CD14-positive monocyte (primary cell): ENCODE results near the gene RHOBTB3. TPM values are rescaled to one million over a fixed set of nuclear protein-coding genes. Genes with fewer than 3 reads are reported as not detected.

ENCODE experiments used
- DNase-seq, 3 donors: peaks; one replicate each; pipeline ENCODE4 v3.0.0-alpha.2; 2011 to 2022
- H2AFZ ChIP-seq: 2 replicates; pipeline ENCODE4 v1.6.0; 2012; ENCODE audit warnings: mild to moderate bottlenecking, low read depth, low read length, inconsistent platforms; ENCODE audit not compliant: insufficient read depth, poor library complexity, severe bottlenecking
- H3K27ac ChIP-seq, 2 donors: 1 replicate in 1 of 2; 2 replicates in 1 of 2; pipeline ENCODE4 v1.5.1; 2012 to 2013; ENCODE audit warnings: low read length in 2 of 2, control low read depth in 1 of 2, inconsistent platforms in 1 of 2, low read depth in 1 of 2, mild to moderate bottlenecking in 1 of 2
- H3K27me3 ChIP-seq, 2 donors: one replicate each; pipeline versions ENCODE4 v1.6.0 to v1.6.1; 2011 to 2013; ENCODE audit warnings: low read length in 2 of 2; ENCODE audit not compliant: control insufficient read depth in 2 of 2, insufficient read depth in 2 of 2
- H3K36me3 ChIP-seq, 2 donors: replicated peaks in 1 of 2; 1 replicate in 1 of 2; 2 replicates in 1 of 2; pipeline versions ENCODE4 v1.5.1 to v1.6.1; 2012 to 2013; ENCODE audit warnings: low read length in 2 of 2, control low read depth in 1 of 2, inconsistent platforms in 1 of 2, mild to moderate bottlenecking in 1 of 2; ENCODE audit not compliant: insufficient read depth in 2 of 2, control insufficient read depth in 1 of 2
- H3K4me1 ChIP-seq, 2 donors: 1 replicate in 1 of 2; 2 replicates in 1 of 2; pipeline versions ENCODE4 v1.5.1 to v1.6.1; 2012 to 2013; ENCODE audit warnings: low read length in 2 of 2, control low read depth in 1 of 2, inconsistent platforms in 1 of 2, mild to moderate bottlenecking in 1 of 2, moderate library complexity in 1 of 2; ENCODE audit not compliant: insufficient read depth in 2 of 2, control insufficient read depth in 1 of 2
- H3K4me2 ChIP-seq: replicated peaks from 2 replicates; pipeline ENCODE3; 2012; ENCODE audit warnings: low read length, moderate library complexity, mild to moderate bottlenecking; ENCODE audit not compliant: poor library complexity, severe bottlenecking; ENCODE audit errors: extremely low read depth
- H3K4me3 ChIP-seq, 3 experiments: fragments of 200-600 bp in 1 of 3; sonication (generic) in 1 of 3; replicated peaks in 1 of 3; 1 replicate in 2 of 3; 2 replicates in 1 of 3; pipeline ENCODE4 v1.5.1; 2011 to 2013; ENCODE audit warnings: low read length in 3 of 3, mild to moderate bottlenecking in 3 of 3, control low read depth in 2 of 3, low read depth in 2 of 3, inconsistent platforms in 1 of 3, moderate library complexity in 1 of 3
- H3K79me2 ChIP-seq: 2 replicates; pipeline ENCODE4 v1.6.0; 2012; ENCODE audit warnings: mild to moderate bottlenecking, control low read depth, inconsistent platforms, low read length, moderate library complexity; ENCODE audit not compliant: insufficient read depth
- H3K9ac ChIP-seq: 2 replicates; pipeline ENCODE4 v1.6.0; 2017; ENCODE audit warnings: low read length, mild to moderate bottlenecking; ENCODE audit not compliant: insufficient read depth, poor library complexity, severe bottlenecking
- H3K9me3 ChIP-seq, 2 donors: replicated peaks in 1 of 2; 1 replicate in 1 of 2; 2 replicates in 1 of 2; pipeline versions ENCODE4 v1.5.1 to v1.6.1; 2012 to 2013; ENCODE audit warnings: low read length in 2 of 2, control low read depth in 1 of 2; ENCODE audit not compliant: control insufficient read depth in 1 of 2, insufficient read depth in 1 of 2
- H4K20me1 ChIP-seq: 2 replicates; pipeline ENCODE4 v1.6.0; 2012; ENCODE audit warnings: mild to moderate bottlenecking, low read length, control low read depth, moderate library complexity; ENCODE audit not compliant: insufficient read depth
- H3K27ac Mint-ChIP-seq, 7 donors: one replicate each; pipeline ENCODE4 v1.8.0; 2020; ENCODE audit warnings: mild to moderate bottlenecking in 7 of 7, mixed read lengths in 7 of 7, moderate library complexity in 6 of 7, inconsistent platforms in 2 of 7
- H3K27me3 Mint-ChIP-seq, 3 donors: one replicate each; pipeline ENCODE4 v1.8.0; 2021 to 2022; ENCODE audit warnings: low read depth in 3 of 3, mild to moderate bottlenecking in 3 of 3, mixed read lengths in 3 of 3, moderate library complexity in 3 of 3, inconsistent platforms in 1 of 3
- H3K36me3 Mint-ChIP-seq, 2 donors: one replicate each; pipeline ENCODE4 v1.8.0; 2020; ENCODE audit warnings: mixed read lengths in 2 of 2, inconsistent platforms in 1 of 2, mild to moderate bottlenecking in 1 of 2
- H3K4me1 Mint-ChIP-seq: one replicate; pipeline ENCODE4 v1.8.0; 2020; ENCODE audit warnings: mild to moderate bottlenecking, mixed read lengths
- H3K4me3 Mint-ChIP-seq, 2 donors: one replicate each; pipeline ENCODE4 v1.8.0; 2020; ENCODE audit warnings: mild to moderate bottlenecking in 2 of 2, mixed read lengths in 2 of 2, moderate library complexity in 1 of 2
- H3K9me3 Mint-ChIP-seq, 7 donors: one replicate each; pipeline ENCODE4 v1.8.0; 2020 to 2022; ENCODE audit warnings: mixed read lengths in 7 of 7, mild to moderate bottlenecking in 6 of 7, moderate library complexity in 6 of 7, inconsistent platforms in 2 of 7
- WGBS: methylation state at CpG from one replicate; pipeline ENCODE4 v1.1.5; 2013; ENCODE audit warnings: missing lambda C conversion rate; ENCODE audit not compliant: insufficient coverage; 5-methylcytosine and 5-hydroxymethylcytosine counted together
- intact Hi-C, 2 donors: fragments of 100-400 bp; cut with micrococcal nuclease; formaldehyde crosslinking; loops; one replicate each; pipeline versions ENCODE4 v1.15.0 to v1.15.1; 2023
- polyA plus RNA-seq, 3 donors: library from polyadenylated mRNA; depleted of rRNA in 1 of 3; unstranded in 2 of 3; stranded (reverse) in 1 of 3; fragments of 300-500 nt in 2 of 3; fragments of >200 nt in 1 of 3; fragmentation: Illumina TruSeq in 2 of 3; gene quantifications; 1 replicate in 2 of 3; 2 replicates in 1 of 3; pipeline ENCODE4 v1.2.3, GENCODE V29; 2012 to 2021
- TF ChIP-seq, protein P1 (sequence below): fragments of 200-600 bp; IDR thresholded peaks from one replicate; pipeline ENCODE4 v1.8.0; 2022; ENCODE audit warnings: antibody characterized with exemption, mild to moderate bottlenecking

Gene RHOBTB3
- polyA plus RNA-seq, 3 donors, result 0.41 to 1.5 (median 0.63) TPM

DNA sequence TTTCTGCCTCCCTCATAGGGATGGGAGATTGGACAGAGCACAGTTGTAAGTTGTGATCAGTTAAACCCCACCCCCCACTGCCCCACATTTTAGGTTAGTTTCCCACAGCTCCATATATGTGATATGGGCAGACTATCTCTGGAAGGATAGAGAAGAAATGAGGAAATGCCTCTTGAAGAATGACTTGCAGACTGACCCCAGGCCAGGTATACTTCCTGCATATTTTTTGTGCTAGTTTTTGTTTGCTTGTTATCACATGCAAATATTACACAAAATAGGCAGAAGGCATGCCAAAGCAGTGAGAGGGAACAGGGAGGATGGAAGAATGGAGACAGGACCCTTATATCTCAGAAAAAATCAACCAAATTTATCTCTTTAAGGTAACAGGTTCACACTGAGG lies 101.5 kb downstream of the RHOBTB3 start:
- Histone ChIP-seq H3K9ac (no peak overlapping the region), H3K4me2 (no peak overlapping the region), H3K36me3 (no peaks in the 10 kb centered on the region), H3K27ac (peak overlapping the region in 1 of 2 donors; percentile 89), H3K79me2 (peaks cover 8% of the 10 kb centered on the region), H3K27me3 (no peaks in the 10 kb centered on the region), H2AFZ (no peak overlapping the region), H4K20me1 (no peaks in the 10 kb centered on the region), H3K9me3 (no peaks in the 10 kb centered on the region), H3K4me3 (no peak overlapping the region), H3K4me1 (peaks cover 54 to 56% of the 10 kb centered on the region in 2 donors)
- Mint-ChIP-seq H3K27me3 (peaks cover 0 to 1% (median 0%) of the 10 kb centered on the region in 3 donors), H3K4me3 (no peak overlapping the region), H3K4me1 (peaks cover 61% of the 10 kb centered on the region), H3K9me3 (no peaks in the 10 kb centered on the region), H3K27ac (peak overlapping the region in 6 of 7 donors; percentile 19 to 88 (median 70)), H3K36me3 (no peaks in the 10 kb centered on the region)
- intact Hi-C loops, result no loop called here
- DNase-seq, result no peak
- TF ChIP-seq, protein P1, sequence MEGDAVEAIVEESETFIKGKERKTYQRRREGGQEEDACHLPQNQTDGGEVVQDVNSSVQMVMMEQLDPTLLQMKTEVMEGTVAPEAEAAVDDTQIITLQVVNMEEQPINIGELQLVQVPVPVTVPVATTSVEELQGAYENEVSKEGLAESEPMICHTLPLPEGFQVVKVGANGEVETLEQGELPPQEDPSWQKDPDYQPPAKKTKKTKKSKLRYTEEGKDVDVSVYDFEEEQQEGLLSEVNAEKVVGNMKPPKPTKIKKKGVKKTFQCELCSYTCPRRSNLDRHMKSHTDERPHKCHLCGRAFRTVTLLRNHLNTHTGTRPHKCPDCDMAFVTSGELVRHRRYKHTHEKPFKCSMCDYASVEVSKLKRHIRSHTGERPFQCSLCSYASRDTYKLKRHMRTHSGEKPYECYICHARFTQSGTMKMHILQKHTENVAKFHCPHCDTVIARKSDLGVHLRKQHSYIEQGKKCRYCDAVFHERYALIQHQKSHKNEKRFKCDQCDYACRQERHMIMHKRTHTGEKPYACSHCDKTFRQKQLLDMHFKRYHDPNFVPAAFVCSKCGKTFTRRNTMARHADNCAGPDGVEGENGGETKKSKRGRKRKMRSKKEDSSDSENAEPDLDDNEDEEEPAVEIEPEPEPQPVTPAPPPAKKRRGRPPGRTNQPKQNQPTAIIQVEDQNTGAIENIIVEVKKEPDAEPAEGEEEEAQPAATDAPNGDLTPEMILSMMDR, result no peak

DNA sequence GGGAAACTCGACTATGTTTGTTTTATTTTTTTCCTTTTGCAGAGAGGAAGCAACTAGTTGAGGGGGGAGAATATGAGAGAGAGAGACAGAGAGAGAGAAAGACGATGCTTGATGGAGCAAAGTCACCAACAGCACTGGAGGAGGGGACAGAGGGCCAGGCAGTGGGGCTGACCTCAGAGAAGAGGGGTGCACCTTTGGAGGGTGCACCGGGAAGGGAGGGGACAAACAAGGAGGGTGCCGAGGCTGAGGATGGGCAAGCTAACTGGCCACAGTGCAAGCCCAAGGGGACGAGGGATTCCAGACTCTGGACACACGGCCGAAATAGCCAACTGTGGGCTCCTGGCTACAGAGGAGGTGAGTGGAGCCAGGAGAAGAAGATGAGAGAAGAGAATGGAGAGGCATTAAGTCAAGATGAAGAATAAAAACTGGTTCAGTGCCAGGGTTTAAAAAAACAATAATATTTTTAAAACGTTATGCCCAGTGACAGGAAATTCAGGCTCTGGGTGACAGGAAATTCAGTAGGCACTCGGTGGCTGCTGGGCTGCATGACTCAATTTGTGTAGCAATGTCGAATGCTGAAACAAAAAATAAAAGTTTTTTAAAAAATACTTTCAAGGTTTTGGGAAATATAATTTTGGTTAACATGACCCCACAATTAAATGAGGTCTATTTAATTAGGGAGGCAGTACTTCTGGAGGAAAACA lies 104.7 kb downstream of the RHOBTB3 start:
- peak; percentile 54 to 77 (median 75) for DNase-seq
- H3K9ac ChIP-seq, result peak overlapping the region; percentile 57
- H3K9me3 ChIP-seq, result no peaks in the 10 kb centered on the region
- Mint-ChIP-seq H3K27me3 (peaks cover 0 to 1% (median 0%) of the 10 kb centered on the region in 3 donors), H3K9me3 (no peaks in the 10 kb centered on the region), H3K27ac (peak overlapping the region; percentile 96 to 99 (median 98)), H3K4me1 (peaks cover 77% of the 10 kb centered on the region), H3K4me3 (peak overlapping the region; percentile 87 to 99), H3K36me3 (no peaks in the 10 kb centered on the region)
- 1% methylated on average over 8 of the region's 10 CpGs for WGBS
- H3K4me1 ChIP-seq, result peaks cover 68 to 69% of the 10 kb centered on the region in 2 donors
- H3K27me3 ChIP-seq, result no peaks in the 10 kb centered on the region
- H3K4me3 ChIP-seq, result peak overlapping the region; percentile 59 to 79 (median 68)
- peak overlapping the region; percentile 87 to 89 for H3K27ac ChIP-seq
- TF ChIP-seq, protein P1, result no peak
- H4K20me1 ChIP-seq, result no peaks in the 10 kb centered on the region
- intact Hi-C loops, result loop anchor here in 1 of 2 donors (2.0 kb wide), 1 partner anchor 17 kb away; no protein-coding TSS in a partner anchor
- no peaks in the 10 kb centered on the region for H3K36me3 ChIP-seq
- H3K4me2 ChIP-seq, result peak overlapping the region; percentile 84
- H3K79me2 ChIP-seq, result peaks cover 8% of the 10 kb centered on the region
- peak overlapping the region; percentile 68 for H2AFZ ChIP-seq
